ENCODE results near the gene NUDT1. TPM values are rescaled to one million over a fixed set of nuclear protein-coding genes. Genes with fewer than 3 reads are reported as not detected.

Gene NUDT1
- total and polyA plus RNA-seq, 7 experiments from 2014 or later = 14.0 to 77.7 (median 22.7) TPM

DNA sequence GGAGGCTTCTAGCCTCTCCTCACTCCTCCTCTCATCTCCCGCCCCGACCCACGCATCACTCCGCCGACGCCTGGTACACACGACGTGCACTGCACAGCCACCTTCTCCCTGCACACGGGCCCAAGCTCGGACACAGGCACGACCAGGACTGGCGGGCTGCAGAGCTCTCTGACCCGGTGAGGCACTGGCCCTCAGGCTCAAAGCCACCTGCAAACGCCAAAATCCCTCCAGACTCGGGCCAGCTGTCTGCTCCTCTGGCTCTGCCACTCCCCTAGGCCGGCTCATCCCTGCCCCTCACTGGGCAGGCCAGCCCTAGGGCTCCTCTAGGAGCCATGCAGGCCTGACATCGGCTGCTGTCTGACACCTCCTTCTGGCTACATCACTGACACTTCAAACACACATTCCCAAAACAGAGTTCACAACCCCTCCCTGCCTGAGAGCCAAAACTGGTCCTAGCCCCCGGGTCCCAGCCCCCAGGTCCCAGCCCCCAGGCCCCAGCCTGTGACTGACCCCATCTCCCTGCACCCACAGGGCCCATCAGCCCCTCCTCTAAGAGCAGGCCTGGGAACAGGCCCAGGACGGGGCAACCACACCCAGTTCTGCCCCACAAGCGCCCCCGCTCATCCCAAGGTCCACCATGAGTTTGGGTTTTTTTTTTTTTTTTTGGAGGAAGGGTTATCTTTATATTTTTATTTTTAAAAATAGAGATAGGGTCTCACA is 44.4 kb upstream of the NUDT1 start:
- peaks cover 0 to 10% (median 3%) of the 10 kb centered on the region in 11 donors for H3K9me3 Mint-ChIP-seq
- H3K4me3 Mint-ChIP-seq = no peak overlapping the region
- ChIA-PET POLR2A (no interaction called here), CTCF (no interaction called here)
- no peaks in the 10 kb centered on the region for H3K27me3 Mint-ChIP-seq
- peak overlapping the region in 1 of 9 donors; percentile 17 for H3K27ac Mint-ChIP-seq
- Histone ChIP-seq H3K4me3 (ENCODE audit: low read length) (no peak overlapping the region), H3K27ac (ENCODE audit: low read depth, low read length) (no peak overlapping the region), H3K4me1 (ENCODE audit: control insufficient read depth in 2 of 2, insufficient read depth in 2 of 2, low read length in 2 of 2) (no peaks in the 10 kb centered on the region), H3K9me3 (ENCODE audit: control insufficient read depth in 2 of 3, low read length in 3 of 3) (peaks cover 0 to 8% (median 0%) of the 10 kb centered on the region in 3 experiments), H3K27me3 (ENCODE audit: control insufficient read depth in 2 of 2, insufficient read depth in 2 of 2, low read length in 2 of 2) (no peaks in the 10 kb centered on the region), H3K36me3 (ENCODE audit: control insufficient read depth in 2 of 3, insufficient read depth in 3 of 3, low read length in 3 of 3) (peaks cover 0 to 44% (median 0%) of the 10 kb centered on the region in 3 experiments)
- H3K4me1 Mint-ChIP-seq = peaks cover 0 to 5% (median 0%) of the 10 kb centered on the region in 7 donors
- peaks cover 7 to 48% (median 34%) of the 10 kb centered on the region in 5 donors for H3K36me3 Mint-ChIP-seq
- DNase-seq (no peak), ATAC-seq (no peak)
- intact Hi-C loops (cut with micrococcal nuclease) = no loop called here

DNA sequence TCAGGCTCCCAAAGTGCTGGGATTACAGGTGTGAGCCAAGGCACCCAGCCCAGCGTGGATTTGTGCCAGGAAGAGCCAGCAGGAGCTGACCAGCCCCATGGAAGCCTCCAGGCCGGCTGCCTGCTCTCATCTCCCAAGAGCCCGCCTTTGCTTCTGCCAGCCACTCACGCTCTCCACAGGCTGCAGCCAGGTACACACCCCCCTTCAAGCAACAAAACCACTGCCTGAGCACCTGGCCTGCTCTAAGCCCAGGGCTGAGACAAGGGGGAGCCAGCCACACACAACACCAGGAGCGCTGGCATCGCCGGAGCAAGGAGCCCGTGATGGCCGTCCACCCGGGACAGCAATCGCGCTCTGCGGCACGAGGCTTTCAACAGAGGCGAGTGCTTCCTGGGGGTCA is 43.8 kb upstream of the NUDT1 start:
- H3K9me3 ChIP-seq (ENCODE audit: control insufficient read depth in 2 of 3, low read length in 3 of 3) = peaks cover 0 to 8% (median 0%) of the 10 kb centered on the region in 3 experiments
- H3K36me3 Mint-ChIP-seq = peaks cover 7 to 43% (median 36%) of the 10 kb centered on the region in 5 donors
- peaks cover 0 to 10% (median 3%) of the 10 kb centered on the region in 11 donors for H3K9me3 Mint-ChIP-seq
- no peak for DNase-seq
- ChIA-PET POLR2A (no interaction called here), CTCF (no interaction called here)
- no peaks in the 10 kb centered on the region for H3K4me1 ChIP-seq (ENCODE audit: control insufficient read depth in 2 of 2, insufficient read depth in 2 of 2, low read length in 2 of 2)
- H3K27me3 ChIP-seq (ENCODE audit: control insufficient read depth in 2 of 2, insufficient read depth in 2 of 2, low read length in 2 of 2) = no peaks in the 10 kb centered on the region
- H3K4me3 Mint-ChIP-seq = no peak overlapping the region
- no peak overlapping the region for H3K27ac Mint-ChIP-seq
- peaks cover 0 to 5% (median 0%) of the 10 kb centered on the region in 7 donors for H3K4me1 Mint-ChIP-seq
- no peaks in the 10 kb centered on the region for H3K27me3 Mint-ChIP-seq
- peaks cover 0 to 44% (median 0%) of the 10 kb centered on the region in 3 experiments for H3K36me3 ChIP-seq (ENCODE audit: control insufficient read depth in 2 of 3, insufficient read depth in 3 of 3, low read length in 3 of 3)
- no peak overlapping the region for H3K27ac ChIP-seq (ENCODE audit: low read depth, low read length)
- no peak for ATAC-seq
- intact Hi-C loops (cut with micrococcal nuclease) = no loop called here
- H3K4me3 ChIP-seq (ENCODE audit: low read length) = no peak overlapping the region

DNA sequence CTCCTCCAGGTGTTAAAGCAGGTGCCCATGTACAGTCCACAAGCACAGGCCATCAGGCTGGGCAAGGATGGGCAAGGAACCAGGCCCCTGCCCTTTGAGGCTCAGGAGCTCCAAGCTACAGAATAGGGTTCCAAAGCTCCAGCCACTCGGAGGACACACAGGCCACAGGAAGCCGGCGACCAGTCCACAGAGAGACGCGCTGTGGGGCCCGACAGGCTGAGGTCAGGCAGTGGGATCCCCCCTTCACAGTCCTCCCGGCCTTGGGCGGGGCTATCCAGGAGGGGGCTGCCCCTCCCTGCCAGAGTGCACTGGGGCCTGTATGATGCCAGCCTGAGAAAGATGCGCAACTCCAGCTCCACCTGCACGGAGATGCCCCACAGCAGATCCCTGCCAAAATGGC is 43.3 kb upstream of the NUDT1 start:
- Histone ChIP-seq H3K4me3 (ENCODE audit: low read length) (no peak overlapping the region), H3K4me1 (ENCODE audit: control insufficient read depth in 2 of 2, insufficient read depth in 2 of 2, low read length in 2 of 2) (no peaks in the 10 kb centered on the region), H3K9me3 (ENCODE audit: control insufficient read depth in 2 of 3, low read length in 3 of 3) (peaks cover 0 to 8% (median 0%) of the 10 kb centered on the region in 3 experiments), H3K36me3 (ENCODE audit: control insufficient read depth in 2 of 3, insufficient read depth in 3 of 3, low read length in 3 of 3) (peaks cover 0 to 47% (median 0%) of the 10 kb centered on the region in 3 experiments), H3K27me3 (ENCODE audit: control insufficient read depth in 2 of 2, insufficient read depth in 2 of 2, low read length in 2 of 2) (no peaks in the 10 kb centered on the region), H3K27ac (ENCODE audit: low read depth, low read length) (no peak overlapping the region)
- no peaks in the 10 kb centered on the region for H3K27me3 Mint-ChIP-seq
- ChIA-PET CTCF (no interaction called here), POLR2A (no interaction called here)
- intact Hi-C loops (cut with micrococcal nuclease) = no loop called here
- H3K36me3 Mint-ChIP-seq = peaks cover 7 to 43% (median 36%) of the 10 kb centered on the region in 5 donors
- ATAC-seq (no peak), DNase-seq (no peak)
- peaks cover 0 to 10% (median 3%) of the 10 kb centered on the region in 11 donors for H3K9me3 Mint-ChIP-seq
- no peak overlapping the region for H3K4me3 Mint-ChIP-seq
- peaks cover 0 to 5% (median 0%) of the 10 kb centered on the region in 7 donors for H3K4me1 Mint-ChIP-seq
- H3K27ac Mint-ChIP-seq = no peak overlapping the region

DNA sequence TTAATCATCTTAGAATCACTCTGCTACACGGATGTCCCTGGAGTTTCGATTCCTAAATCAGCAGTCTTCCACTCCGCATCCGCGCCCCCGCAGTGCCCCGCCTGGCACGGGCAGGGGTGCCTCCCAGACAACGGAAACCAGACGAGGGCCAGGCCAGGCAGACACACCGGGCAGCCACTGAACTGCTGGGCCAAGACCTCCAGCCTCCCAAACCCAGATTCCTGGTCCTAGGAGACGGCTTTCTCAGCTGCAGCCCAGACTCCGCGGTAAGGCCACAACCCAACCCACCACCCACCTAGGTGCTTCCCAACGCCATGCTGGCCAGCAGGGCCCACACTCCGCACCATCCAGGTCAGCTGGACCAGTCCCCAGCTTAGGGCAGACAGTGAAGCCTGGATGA is 42.5 kb upstream of the NUDT1 start:
- peak overlapping the region in 1 of 9 donors; percentile 17 for H3K27ac Mint-ChIP-seq

DNA sequence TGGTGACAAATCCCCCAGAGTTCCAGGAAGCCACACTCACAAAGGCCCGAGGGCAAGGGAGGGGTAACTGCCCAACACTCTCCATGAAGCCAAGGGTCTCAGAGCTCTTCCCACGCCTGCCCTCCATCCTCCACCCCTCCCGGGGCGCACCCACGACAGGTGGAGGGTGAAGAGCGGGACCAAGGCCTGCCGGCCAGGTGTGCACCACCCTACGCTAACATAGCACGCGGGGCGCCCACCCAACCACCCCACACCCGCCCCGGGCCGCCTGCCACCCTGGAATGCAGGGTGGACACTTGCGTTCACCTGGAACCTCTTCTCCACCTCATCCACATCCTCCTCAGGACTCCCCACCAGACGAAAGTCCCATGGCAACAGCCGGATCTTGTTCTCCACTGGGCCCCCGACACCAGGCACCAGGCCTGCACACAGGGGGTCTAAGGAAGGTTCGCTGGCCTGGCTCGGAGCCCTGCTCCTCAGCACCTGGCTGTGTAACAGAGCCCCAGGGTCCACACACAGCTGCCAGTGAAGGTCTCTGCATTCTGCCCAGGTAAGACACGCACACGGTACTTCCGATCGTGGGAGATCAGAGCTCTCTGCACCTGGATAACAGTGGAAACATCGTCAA is 42.0 kb upstream of the NUDT1 start:
- Histone ChIP-seq H3K9me3 (ENCODE audit: control insufficient read depth in 2 of 3, low read length in 3 of 3) (peaks cover 0 to 7% (median 0%) of the 10 kb centered on the region in 3 experiments), H3K4me3 (ENCODE audit: low read length) (no peak overlapping the region), H3K27me3 (ENCODE audit: control insufficient read depth in 2 of 2, insufficient read depth in 2 of 2, low read length in 2 of 2) (no peaks in the 10 kb centered on the region), H3K36me3 (ENCODE audit: control insufficient read depth in 2 of 3, insufficient read depth in 3 of 3, low read length in 3 of 3) (peaks cover 0 to 48% (median 0%) of the 10 kb centered on the region in 3 experiments), H3K4me1 (ENCODE audit: control insufficient read depth in 2 of 2, insufficient read depth in 2 of 2, low read length in 2 of 2) (no peaks in the 10 kb centered on the region), H3K27ac (ENCODE audit: low read depth, low read length) (no peak overlapping the region)
- no peak for DNase-seq
- H3K4me3 Mint-ChIP-seq = peak overlapping the region in 1 of 10 donors; percentile 31
- POLR2A ChIA-PET = no interaction called here
- peaks cover 7 to 48% (median 30%) of the 10 kb centered on the region in 5 donors for H3K36me3 Mint-ChIP-seq
- CTCF ChIA-PET = no interaction called here
- peaks cover 0 to 10% (median 3%) of the 10 kb centered on the region in 11 donors for H3K9me3 Mint-ChIP-seq
- intact Hi-C loops (cut with micrococcal nuclease) = no loop called here
- no peaks in the 10 kb centered on the region for H3K27me3 Mint-ChIP-seq
- no peak for ATAC-seq
- H3K4me1 Mint-ChIP-seq = peaks cover 0 to 5% (median 0%) of the 10 kb centered on the region in 7 donors
- H3K27ac Mint-ChIP-seq = no peak overlapping the region

More for the DNA sequence above, 42.5 kb upstream of the NUDT1 start:
- DNase-seq (no peak), ATAC-seq (no peak)
- peaks cover 7 to 48% (median 32%) of the 10 kb centered on the region in 5 donors for H3K36me3 Mint-ChIP-seq
- H3K4me3 Mint-ChIP-seq = no peak overlapping the region
- Histone ChIP-seq H3K4me1 (ENCODE audit: control insufficient read depth in 2 of 2, insufficient read depth in 2 of 2, low read length in 2 of 2) (no peaks in the 10 kb centered on the region), H3K4me3 (ENCODE audit: low read length) (no peak overlapping the region), H3K9me3 (ENCODE audit: control insufficient read depth in 2 of 3, low read length in 3 of 3) (peaks cover 0 to 8% (median 0%) of the 10 kb centered on the region in 3 experiments), H3K27ac (ENCODE audit: low read depth, low read length) (no peak overlapping the region), H3K36me3 (ENCODE audit: control insufficient read depth in 2 of 3, insufficient read depth in 3 of 3, low read length in 3 of 3) (peaks cover 0 to 48% (median 0%) of the 10 kb centered on the region in 3 experiments), H3K27me3 (ENCODE audit: control insufficient read depth in 2 of 2, insufficient read depth in 2 of 2, low read length in 2 of 2) (no peaks in the 10 kb centered on the region)
- ChIA-PET CTCF (no interaction called here), POLR2A (no interaction called here)
- H3K9me3 Mint-ChIP-seq = peaks cover 0 to 10% (median 3%) of the 10 kb centered on the region in 11 donors
- peaks cover 0 to 5% (median 0%) of the 10 kb centered on the region in 7 donors for H3K4me1 Mint-ChIP-seq
- H3K27me3 Mint-ChIP-seq = no peaks in the 10 kb centered on the region
- intact Hi-C loops (cut with micrococcal nuclease) = no loop called here

DNA sequence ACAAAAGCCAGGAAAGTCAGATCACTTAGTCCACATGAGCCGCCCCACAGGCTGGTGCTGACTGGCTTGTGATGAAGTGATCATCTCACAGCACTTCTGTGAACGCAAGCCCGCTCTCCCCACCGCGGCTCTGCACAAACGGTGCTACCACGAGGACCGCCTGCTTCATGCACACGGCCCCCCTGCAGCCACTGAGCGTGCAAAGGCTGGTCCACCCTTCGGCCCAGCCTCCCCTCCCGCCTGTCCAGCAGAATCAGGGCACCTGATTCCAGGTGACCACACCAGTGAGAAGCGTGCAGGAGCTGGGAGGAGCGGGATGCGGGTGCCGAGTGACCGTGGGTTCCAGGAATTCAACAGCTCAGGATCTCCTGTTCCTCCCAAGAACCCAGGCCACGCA is 41.4 kb upstream of the NUDT1 start:
- CTCF ChIA-PET = no interaction called here
- no peak overlapping the region for H3K4me3 ChIP-seq (ENCODE audit: low read length)
- DNase-seq (no peak), ATAC-seq (no peak)
- no peaks in the 10 kb centered on the region for H3K27me3 Mint-ChIP-seq
- peaks cover 0 to 2% (median 0%) of the 10 kb centered on the region in 3 experiments for H3K9me3 ChIP-seq (ENCODE audit: control insufficient read depth in 2 of 3, low read length in 3 of 3)
- no peaks in the 10 kb centered on the region for H3K4me1 ChIP-seq (ENCODE audit: control insufficient read depth in 2 of 2, insufficient read depth in 2 of 2, low read length in 2 of 2)
- H3K9me3 Mint-ChIP-seq = peaks cover 0 to 8% (median under 1%) of the 10 kb centered on the region in 11 donors
- peaks cover 0 to 43% (median 0%) of the 10 kb centered on the region in 3 experiments for H3K36me3 ChIP-seq (ENCODE audit: control insufficient read depth in 2 of 3, insufficient read depth in 3 of 3, low read length in 3 of 3)
- H3K27ac Mint-ChIP-seq = no peak overlapping the region
- peaks cover 7 to 46% (median 25%) of the 10 kb centered on the region in 5 donors for H3K36me3 Mint-ChIP-seq
- no peak overlapping the region for H3K4me3 Mint-ChIP-seq
- intact Hi-C loops (cut with micrococcal nuclease) = no loop called here
- peaks cover 0 to 5% (median 0%) of the 10 kb centered on the region in 7 donors for H3K4me1 Mint-ChIP-seq
- H3K27me3 ChIP-seq (ENCODE audit: control insufficient read depth in 2 of 2, insufficient read depth in 2 of 2, low read length in 2 of 2) = no peaks in the 10 kb centered on the region
- H3K27ac ChIP-seq (ENCODE audit: low read depth, low read length) = no peak overlapping the region
- POLR2A ChIA-PET = no interaction called here
